ENCODE measurements around the gene RUVBL1. TPM values are rescaled to one million over a fixed set of nuclear protein-coding genes. Genes with fewer than 3 reads are reported as not detected.

Gene RUVBL1
- total and polyA plus RNA-seq, 10 of the 15 experiments (the other 5 are each of a cell fraction or from before 2014, with no cell fraction given) = 15.2 to 142 (median 84.2) TPM

- no peaks in the 10 kb centered on the region for H3K79me2 ChIP-seq (ENCODE audit: control insufficient read depth, insufficient read depth, low read length)
- no peak overlapping the region for H2AFZ ChIP-seq (ENCODE audit: control insufficient read depth, low read depth, low read length)
- DNase-seq (ENCODE audit: low read depth, low spot score) (no peak), ATAC-seq (no peak), FAIRE-seq (no peak)
- no peaks in the 10 kb centered on the region for H3K9me3 ChIP-seq (replicated peaks; ENCODE audit: control insufficient read depth, insufficient read depth, low read length)
- no peaks in the 10 kb centered on the region for H3K27me3 ChIP-seq (replicated peaks in 1 of 2; ENCODE audit: control insufficient read depth in 2 of 2, insufficient read depth in 2 of 2, low read length in 1 of 2)
- 18% methylated on average over 9 of the region's 11 CpGs for WGBS (ENCODE audit: insufficient coverage, insufficient replicate concordance, low lambda C conversion rate, missing lambda C conversion rate)
- BruUV-seq (replicated peaks) = no TSS peak
- in situ Hi-C loops (cut with MboI) = loop anchor here (25.0 kb wide), 1 partner anchor 535 kb away; no protein-coding TSS in a partner anchor
- H3K27ac ChIP-seq (ENCODE audit: control insufficient read depth, insufficient read depth) = no peak overlapping the region
- H3K4me3 ChIP-seq = no peak overlapping the region
- SMC1A ChIA-PET (ENCODE audit: uncharacterized antibody, unreplicated experiment) = no interaction called here
- no peak overlapping the region for H3K9ac ChIP-seq (ENCODE audit: control insufficient read depth, insufficient read depth, low read length)
- POLR2A ChIA-PET = no interaction called here
- peaks cover 12 to 15% of the 10 kb centered on the region in 2 experiments; a peak in 3 of 4 replicates for H3K36me3 ChIP-seq (ENCODE audit: control insufficient read depth in 2 of 2, insufficient read depth in 2 of 2, low read length in 1 of 2)
- RAD21 ChIA-PET (ENCODE audit: unreplicated experiment) = no interaction called here
- no peak for TF ChIP-seq CEBPB (IDR thresholded peaks at IDR 0.05; ENCODE audit: borderline replicate concordance in 1 of 2, low read depth in 2 of 2, low read length in 2 of 2)
- TF ChIP-seq ZNF217 (IDR thresholded peaks at IDR 0.05) = no peak
- TF ChIP-seq RFX5 (IDR thresholded peaks at IDR 0.05; ENCODE audit: low read depth, low read length) = no peak
- no peak for TF ChIP-seq MEF2A (IDR thresholded peaks at IDR 0.05; ENCODE audit: insufficient read depth, low read depth, low read length)
- TF ChIP-seq IRF4 (IDR thresholded peaks at IDR 0.05; ENCODE audit: low read depth, low read length) = no peak
- no peak for TF ChIP-seq SPI1 (IDR thresholded peaks at IDR 0.05; ENCODE audit: borderline replicate concordance, insufficient read depth, low read depth, low read length)
- no peak for TF ChIP-seq DPF2 (IDR thresholded peaks at IDR 0.05)
- TF ChIP-seq BCLAF1 (IDR thresholded peaks at IDR 0.05) = no peak
- no peak for TF ChIP-seq NFIC (IDR thresholded peaks at IDR 0.05; ENCODE audit: low read depth, low read length)
- no peak for TF ChIP-seq SIX5 (IDR thresholded peaks at IDR 0.05; ENCODE audit: low read depth, low read length, severe bottlenecking)
- TF ChIP-seq PAX5 (IDR thresholded peaks at IDR 0.05; ENCODE audit: borderline replicate concordance, low read depth, low read length) = no peak
- TF ChIP-seq GATAD2B (conservative IDR thresholded peaks at IDR 0.05; ENCODE audit: low read depth) = no peak
- TF ChIP-seq CBFB (IDR thresholded peaks at IDR 0.05; ENCODE audit: low read depth) = no peak
- CTCF ChIA-PET = no interaction called here
- intact Hi-C loops (cut with micrococcal nuclease; ENCODE audit: unreplicated experiment) = no loop called here
- no peaks in the 10 kb centered on the region for H4K20me1 ChIP-seq (ENCODE audit: control insufficient read depth, insufficient read depth)
- peak overlapping the region; percentile 75; the same call in 1 of the 2 replicates for H3K4me2 ChIP-seq (ENCODE audit: control insufficient read depth, insufficient read depth)
- H3K4me1 ChIP-seq (ENCODE audit: control insufficient read depth, insufficient read depth, low read length) = peaks cover 4% of the 10 kb centered on the region
Measured at GRCh38 chr3:128077202-128077624, 46.4 kb downstream of the RUVBL1 start.
